ENCODE measurements around the gene ALS2CL.

Gene ALS2CL

GRCh38 chr3:46694520-46694919 lies 1.0 kb upstream of the ALS2CL start:
- no CpG with 5 or more reads among the region's 3 CpGs for WGBS (ENCODE audit: insufficient coverage, insufficient read length)
- Histone ChIP-seq H3K36me3 (ENCODE audit: control insufficient read depth, insufficient read depth, low read length) (no peaks in the 10 kb centered on the region), H3K4me3 (ENCODE audit: low read length) (no peak overlapping the region), H3K4me1 (ENCODE audit: control insufficient read depth, insufficient read depth, low read length) (peaks cover 7% of the 10 kb centered on the region), H3K9me3 (ENCODE audit: control insufficient read depth, insufficient read depth, low read length) (no peaks in the 10 kb centered on the region), H3K27me3 (ENCODE audit: control insufficient read depth, insufficient read depth, low read length) (peaks cover 2% of the 10 kb centered on the region; the same call in 1 of the 2 replicates), H3K27ac (ENCODE audit: low read length) (no peak overlapping the region)
- no peak for DNase-seq (ENCODE audit: low read depth, low spot score)

- no CpG with 5 or more reads among the region's 30 CpGs for WGBS (ENCODE audit: insufficient coverage, insufficient read length)
- Histone ChIP-seq H3K27me3 (ENCODE audit: control insufficient read depth, insufficient read depth, low read length) (peaks cover 2% of the 10 kb centered on the region; the same call in 1 of the 2 replicates), H3K27ac (ENCODE audit: low read length) (no peak overlapping the region), H3K4me1 (ENCODE audit: control insufficient read depth, insufficient read depth, low read length) (peaks cover 7% of the 10 kb centered on the region), H3K36me3 (ENCODE audit: control insufficient read depth, insufficient read depth, low read length) (no peaks in the 10 kb centered on the region), H3K9me3 (ENCODE audit: control insufficient read depth, insufficient read depth, low read length) (no peaks in the 10 kb centered on the region), H3K4me3 (ENCODE audit: low read length) (peak overlapping the region; percentile 19; the same call in 1 of the 2 replicates)
- no peak for DNase-seq (ENCODE audit: low read depth, low spot score)
These were observed 380 bp upstream of the ALS2CL start for GRCh38 chr3:46693892-46694226.

- H3K27ac ChIP-seq (ENCODE audit: low read length) = no peak overlapping the region
- H3K4me3 ChIP-seq (ENCODE audit: low read length) = no peak overlapping the region
- WGBS (ENCODE audit: insufficient coverage, insufficient read length) = no CpG with 5 or more reads among the region's 11 CpGs
- H3K9me3 ChIP-seq (ENCODE audit: control insufficient read depth, insufficient read depth, low read length) = no peaks in the 10 kb centered on the region
- DNase-seq (ENCODE audit: low read depth, low spot score) = no peak
- no peaks in the 10 kb centered on the region for H3K36me3 ChIP-seq (ENCODE audit: control insufficient read depth, insufficient read depth, low read length)
- peaks cover 2% of the 10 kb centered on the region; the same call in 1 of the 2 replicates for H3K27me3 ChIP-seq (ENCODE audit: control insufficient read depth, insufficient read depth, low read length)
- peaks cover 7% of the 10 kb centered on the region for H3K4me1 ChIP-seq (ENCODE audit: control insufficient read depth, insufficient read depth, low read length)
These were observed 901 bp downstream of the ALS2CL start for GRCh38 chr3:46692566-46692990.

- no peaks in the 10 kb centered on the region for H3K9me3 ChIP-seq (ENCODE audit: control insufficient read depth, insufficient read depth, low read length)
- peaks cover 2% of the 10 kb centered on the region; the same call in 1 of the 2 replicates for H3K27me3 ChIP-seq (ENCODE audit: control insufficient read depth, insufficient read depth, low read length)
- WGBS (ENCODE audit: insufficient coverage, insufficient read length) = no CpG with 5 or more reads among the region's 5 CpGs
- peaks cover 7% of the 10 kb centered on the region for H3K4me1 ChIP-seq (ENCODE audit: control insufficient read depth, insufficient read depth, low read length)
- H3K36me3 ChIP-seq (ENCODE audit: control insufficient read depth, insufficient read depth, low read length) = no peaks in the 10 kb centered on the region
- H3K27ac ChIP-seq (ENCODE audit: low read length) = no peak overlapping the region
- DNase-seq (ENCODE audit: low read depth, low spot score) = no peak
- H3K4me3 ChIP-seq (ENCODE audit: low read length) = no peak overlapping the region
These were observed 2.7 kb downstream of the ALS2CL start for GRCh38 chr3:46690798-46691197.

DNA sequence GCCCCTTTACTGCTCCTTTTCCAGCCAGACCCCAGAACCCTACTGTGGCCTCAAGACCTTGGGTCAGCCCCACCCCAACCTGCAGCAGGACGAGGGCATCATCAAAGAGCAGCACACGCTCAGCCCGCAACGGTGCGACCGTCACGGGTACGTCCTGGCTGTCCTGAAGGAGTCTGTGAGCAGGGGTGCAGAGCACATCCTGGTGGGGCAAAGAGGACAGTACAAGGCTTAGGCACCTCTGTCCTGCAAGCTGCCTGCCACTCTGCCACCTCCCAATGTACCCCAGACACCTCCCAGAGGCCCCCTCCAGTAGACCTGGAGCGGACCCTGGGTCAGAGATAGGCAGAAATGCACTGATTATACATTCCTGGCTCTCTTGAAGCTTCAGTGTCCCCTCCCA lies 8.0 kb downstream of the ALS2CL start:
- H3K9me3 ChIP-seq (ENCODE audit: control insufficient read depth, insufficient read depth, low read length) = no peaks in the 10 kb centered on the region
- WGBS (ENCODE audit: insufficient coverage, insufficient read length) = no CpG with 5 or more reads among the region's 9 CpGs
- no peak overlapping the region for H3K4me3 ChIP-seq (ENCODE audit: low read length)
- no peaks in the 10 kb centered on the region for H3K4me1 ChIP-seq (ENCODE audit: control insufficient read depth, insufficient read depth, low read length)
- no peak for DNase-seq (ENCODE audit: low read depth, low spot score)
- H3K36me3 ChIP-seq (ENCODE audit: control insufficient read depth, insufficient read depth, low read length) = no peaks in the 10 kb centered on the region
- H3K27ac ChIP-seq (ENCODE audit: low read length) = no peak overlapping the region
- H3K27me3 ChIP-seq (ENCODE audit: control insufficient read depth, insufficient read depth, low read length) = no peaks in the 10 kb centered on the region

DNA sequence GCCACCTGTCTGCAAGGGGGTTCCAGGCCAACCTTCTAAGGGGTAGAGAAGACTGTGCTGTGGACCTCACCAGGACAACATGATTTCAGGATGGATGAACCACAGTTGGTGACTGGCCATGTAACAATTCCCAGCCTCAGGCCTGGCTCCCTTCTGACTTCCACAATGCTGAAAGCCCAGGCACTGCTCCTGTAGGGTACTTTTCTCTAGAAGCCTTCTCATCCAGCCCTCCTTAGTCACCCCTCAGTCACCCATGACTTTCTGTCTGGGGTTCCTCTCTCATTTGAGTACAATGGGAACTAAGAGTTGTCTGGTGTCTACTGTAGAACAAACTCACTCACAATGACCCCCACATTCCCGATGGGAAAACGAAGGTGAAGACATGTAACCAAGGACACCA lies 8.6 kb downstream of the ALS2CL start:
- no peak for DNase-seq (ENCODE audit: low read depth, low spot score)
- Histone ChIP-seq H3K4me1 (ENCODE audit: control insufficient read depth, insufficient read depth, low read length) (no peaks in the 10 kb centered on the region), H3K27me3 (ENCODE audit: control insufficient read depth, insufficient read depth, low read length) (no peaks in the 10 kb centered on the region), H3K27ac (ENCODE audit: low read length) (no peak overlapping the region), H3K9me3 (ENCODE audit: control insufficient read depth, insufficient read depth, low read length) (no peaks in the 10 kb centered on the region), H3K4me3 (ENCODE audit: low read length) (no peak overlapping the region), H3K36me3 (ENCODE audit: control insufficient read depth, insufficient read depth, low read length) (no peaks in the 10 kb centered on the region)
- WGBS (ENCODE audit: insufficient coverage, insufficient read length) = no CpG with 5 or more reads among the region's 2 CpGs

- no peaks in the 10 kb centered on the region for H3K36me3 ChIP-seq (ENCODE audit: control insufficient read depth, insufficient read depth, low read length)
- no peaks in the 10 kb centered on the region for H3K9me3 ChIP-seq (ENCODE audit: control insufficient read depth, insufficient read depth, low read length)
- no CpG with 5 or more reads among the region's 11 CpGs for WGBS (ENCODE audit: insufficient coverage, insufficient read length)
- H3K27me3 ChIP-seq (ENCODE audit: control insufficient read depth, insufficient read depth, low read length) = no peaks in the 10 kb centered on the region
- H3K4me3 ChIP-seq (ENCODE audit: low read length) = no peak overlapping the region
- H3K4me1 ChIP-seq (ENCODE audit: control insufficient read depth, insufficient read depth, low read length) = no peaks in the 10 kb centered on the region
- no peak overlapping the region for H3K27ac ChIP-seq (ENCODE audit: low read length)
- DNase-seq (ENCODE audit: low read depth, low spot score) = no peak
These were observed 10.5 kb downstream of the ALS2CL start for GRCh38 chr3:46682974-46683373.

DNA sequence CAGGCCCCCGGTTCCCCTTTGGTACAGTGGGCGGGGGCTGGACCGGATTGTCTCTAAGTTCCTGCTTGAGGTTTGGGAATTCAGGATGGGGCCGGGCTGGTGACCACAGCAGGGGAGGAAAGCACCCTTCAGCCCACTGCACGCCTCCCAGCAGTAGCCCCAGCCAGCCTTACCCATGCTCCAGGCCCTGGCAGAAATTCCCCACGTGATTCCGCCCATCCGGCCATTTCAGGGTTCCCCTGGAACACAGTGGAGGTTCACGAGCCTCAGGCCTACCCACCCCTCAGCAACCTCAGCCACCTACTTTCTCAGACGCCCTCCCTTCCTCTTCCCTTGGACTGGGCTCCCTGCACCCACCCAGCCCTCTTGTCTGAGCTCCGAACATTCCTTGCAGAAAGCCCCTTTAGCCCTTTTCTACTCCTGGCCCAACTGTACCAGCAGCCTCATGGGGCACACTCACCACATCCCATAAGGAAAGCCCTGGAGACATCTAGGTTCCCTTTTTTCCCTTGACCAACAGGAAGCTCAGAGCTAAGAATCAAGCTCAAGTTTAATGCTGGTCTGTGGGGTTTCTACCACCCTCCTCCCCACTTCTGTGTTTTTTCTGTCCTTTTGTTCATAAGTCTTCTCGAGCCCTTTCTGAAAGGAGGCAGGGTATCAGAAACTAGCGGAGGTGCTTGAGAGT lies 11.5 kb downstream of the ALS2CL start:
- Histone ChIP-seq H3K9me3 (ENCODE audit: control insufficient read depth, insufficient read depth, low read length) (no peaks in the 10 kb centered on the region), H3K4me1 (ENCODE audit: control insufficient read depth, insufficient read depth, low read length) (no peaks in the 10 kb centered on the region), H3K36me3 (ENCODE audit: control insufficient read depth, insufficient read depth, low read length) (no peaks in the 10 kb centered on the region), H3K27ac (ENCODE audit: low read length) (no peak overlapping the region), H3K27me3 (ENCODE audit: control insufficient read depth, insufficient read depth, low read length) (no peaks in the 10 kb centered on the region), H3K4me3 (ENCODE audit: low read length) (no peak overlapping the region)
- no CpG with 5 or more reads among the region's 13 CpGs for WGBS (ENCODE audit: insufficient coverage, insufficient read length)
- DNase-seq (ENCODE audit: low read depth, low spot score) = no peak

DNA sequence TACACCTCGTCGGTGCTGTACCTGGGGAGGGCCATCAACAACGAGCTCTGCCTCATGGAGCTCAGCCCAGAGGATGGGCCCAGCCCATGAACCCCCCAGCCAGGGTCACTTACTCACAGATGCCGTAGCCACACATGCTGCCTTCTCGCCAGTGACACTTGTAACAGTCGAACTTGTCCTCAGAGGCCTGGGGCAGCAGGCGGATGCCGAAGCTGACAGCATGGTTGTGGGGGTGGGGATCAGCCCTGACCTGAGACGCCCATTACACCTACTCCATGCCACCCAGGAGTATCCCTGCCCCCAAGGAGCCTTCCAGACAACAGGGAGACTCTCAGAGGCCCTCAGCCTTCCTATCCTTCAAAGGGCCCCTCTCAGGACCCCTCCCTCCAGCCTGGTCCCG lies 12.1 kb downstream of the ALS2CL start:
- Histone ChIP-seq H3K36me3 (ENCODE audit: control insufficient read depth, insufficient read depth, low read length) (no peaks in the 10 kb centered on the region), H3K4me3 (ENCODE audit: low read length) (no peak overlapping the region), H3K4me1 (ENCODE audit: control insufficient read depth, insufficient read depth, low read length) (no peaks in the 10 kb centered on the region), H3K27me3 (ENCODE audit: control insufficient read depth, insufficient read depth, low read length) (no peaks in the 10 kb centered on the region), H3K27ac (ENCODE audit: low read length) (no peak overlapping the region), H3K9me3 (ENCODE audit: control insufficient read depth, insufficient read depth, low read length) (no peaks in the 10 kb centered on the region)
- WGBS (ENCODE audit: insufficient coverage, insufficient read length) = no CpG with 5 or more reads among the region's 10 CpGs
- DNase-seq (ENCODE audit: low read depth, low spot score) = no peak

DNA sequence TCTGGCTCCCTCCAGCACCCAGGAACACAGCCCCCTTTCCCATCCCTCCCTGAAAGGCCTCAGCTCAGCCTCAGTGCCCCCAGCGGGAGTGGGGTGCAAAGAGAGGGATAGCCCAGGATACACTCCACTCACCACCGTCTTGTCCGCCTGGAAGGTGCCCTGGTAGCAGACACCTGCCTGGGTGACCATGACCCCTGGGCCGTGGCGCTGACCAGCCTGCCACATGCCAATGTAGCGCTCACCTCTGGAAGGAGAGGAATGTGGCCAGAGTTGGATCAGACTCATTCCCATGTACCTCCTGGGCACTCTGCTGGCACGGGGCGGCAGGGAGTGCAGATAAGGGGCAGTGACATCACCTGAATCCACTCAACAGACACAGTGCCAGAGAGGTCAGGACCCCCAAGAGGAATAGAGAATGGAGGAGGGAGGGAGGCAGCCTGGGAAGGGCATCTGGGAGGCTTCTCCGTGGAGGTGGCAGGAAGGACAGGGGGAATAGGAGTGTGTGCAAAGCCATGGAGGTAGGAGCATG lies 13.1 kb downstream of the ALS2CL start:
- Histone ChIP-seq H3K36me3 (ENCODE audit: control insufficient read depth, insufficient read depth, low read length) (no peaks in the 10 kb centered on the region), H3K27ac (ENCODE audit: low read length) (no peak overlapping the region), H3K27me3 (ENCODE audit: control insufficient read depth, insufficient read depth, low read length) (no peaks in the 10 kb centered on the region), H3K4me3 (ENCODE audit: low read length) (no peak overlapping the region), H3K4me1 (ENCODE audit: control insufficient read depth, insufficient read depth, low read length) (no peaks in the 10 kb centered on the region), H3K9me3 (ENCODE audit: control insufficient read depth, insufficient read depth, low read length) (no peaks in the 10 kb centered on the region)
- no CpG with 5 or more reads among the region's 9 CpGs for WGBS (ENCODE audit: insufficient coverage, insufficient read length)
- DNase-seq (ENCODE audit: low read depth, low spot score) = no peak

DNA sequence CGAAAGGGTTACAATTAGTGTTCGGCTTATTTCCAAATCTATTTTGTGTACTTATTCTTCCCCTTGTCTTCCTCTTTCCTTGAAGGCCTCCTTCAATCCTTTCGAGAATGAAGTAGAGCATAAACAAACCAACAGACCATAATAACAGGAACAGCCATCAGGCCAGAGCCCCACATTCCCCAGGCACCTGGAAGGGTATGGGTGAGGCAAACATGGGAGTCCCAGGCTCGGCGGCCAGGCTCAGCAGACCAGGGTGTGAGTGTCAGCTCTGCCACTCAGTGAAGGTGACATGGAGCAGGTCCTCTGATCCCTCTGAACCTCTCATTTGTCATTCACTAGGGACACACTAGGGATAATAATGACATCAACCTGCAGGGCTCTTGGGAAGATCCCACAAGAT lies 13.8 kb downstream of the ALS2CL start:
- Histone ChIP-seq H3K4me1 (ENCODE audit: control insufficient read depth, insufficient read depth, low read length) (no peaks in the 10 kb centered on the region), H3K36me3 (ENCODE audit: control insufficient read depth, insufficient read depth, low read length) (no peaks in the 10 kb centered on the region), H3K4me3 (ENCODE audit: low read length) (no peak overlapping the region), H3K9me3 (ENCODE audit: control insufficient read depth, insufficient read depth, low read length) (no peaks in the 10 kb centered on the region), H3K27ac (ENCODE audit: low read length) (no peak overlapping the region), H3K27me3 (ENCODE audit: control insufficient read depth, insufficient read depth, low read length) (no peaks in the 10 kb centered on the region)
- DNase-seq (ENCODE audit: low read depth, low spot score) = no peak
- no CpG with 5 or more reads among the region's 5 CpGs for WGBS (ENCODE audit: insufficient coverage, insufficient read length)
